ENCODE data around the gene RPS6KA2.
A peak's percentile ranks its signal among the peaks of the same experiment; 100 is the strongest.

Gene RPS6KA2

GRCh38 chr6:166627033-166627874, at the start of gene RPS6KA2:
RPS6KA2 (minus strand) TSS chr6:166627251; CDS start chr6:166627019, 232 bp downstream.
- peak; percentile 100 for DNase-seq (ENCODE audit: low read depth)

GRCh38 chr6:166676270-166676860, 49.3 kb upstream of the RPS6KA2 start:
- no peak for DNase-seq (ENCODE audit: low read depth)

- no peak for DNase-seq (ENCODE audit: low read depth)
Measured at GRCh38 chr6:166675736-166676135, 48.7 kb upstream of the RPS6KA2 start.

- no peak for DNase-seq (ENCODE audit: low read depth)
Measured at GRCh38 chr6:166673309-166673708, 46.3 kb upstream of the RPS6KA2 start.

GRCh38 chr6:166672624-166673206, 45.7 kb upstream of the RPS6KA2 start:
- no peak for DNase-seq (ENCODE audit: low read depth)

GRCh38 chr6:166672146-166672545, 45.1 kb upstream of the RPS6KA2 start:
- no peak for DNase-seq (ENCODE audit: low read depth)

- DNase-seq (ENCODE audit: low read depth) = no peak
Measured at GRCh38 chr6:166671434-166672081, 44.5 kb upstream of the RPS6KA2 start.

GRCh38 chr6:166670894-166671293, 43.8 kb upstream of the RPS6KA2 start:
- DNase-seq (ENCODE audit: low read depth) = no peak

- no peak for DNase-seq (ENCODE audit: low read depth)
Measured at GRCh38 chr6:166670013-166670412, 43.0 kb upstream of the RPS6KA2 start.

- no peak for DNase-seq (ENCODE audit: low read depth)
Measured at GRCh38 chr6:166667796-166668610, 41.0 kb upstream of the RPS6KA2 start.

GRCh38 chr6:166664135-166664534, 37.1 kb upstream of the RPS6KA2 start:
- DNase-seq (ENCODE audit: low read depth) = no peak

GRCh38 chr6:166663568-166663967, 36.5 kb upstream of the RPS6KA2 start:
- DNase-seq (ENCODE audit: low read depth) = no peak

- no peak for DNase-seq (ENCODE audit: low read depth)
Measured at GRCh38 chr6:166662690-166663089, 35.6 kb upstream of the RPS6KA2 start.

- no peak for DNase-seq (ENCODE audit: low read depth)
Measured at GRCh38 chr6:166661327-166662085, 34.5 kb upstream of the RPS6KA2 start.

- DNase-seq (ENCODE audit: low read depth) = no peak
Measured at GRCh38 chr6:166660157-166660688, 33.2 kb upstream of the RPS6KA2 start.

- no peak for DNase-seq (ENCODE audit: low read depth)
Measured at GRCh38 chr6:166659581-166659980, 32.5 kb upstream of the RPS6KA2 start.

GRCh38 chr6:166658792-166659150, 31.7 kb upstream of the RPS6KA2 start:
- DNase-seq (ENCODE audit: low read depth) = no peak

- no peak for DNase-seq (ENCODE audit: low read depth)
Measured at GRCh38 chr6:166658115-166658791, 31.2 kb upstream of the RPS6KA2 start.

- DNase-seq (ENCODE audit: low read depth) = no peak
Measured at GRCh38 chr6:166657531-166657930, 30.5 kb upstream of the RPS6KA2 start.

Data from stimulated activated CD8-positive, alpha-beta memory T cell treated with anti-CD3 and anti-CD28 coated beads, Interleukin-12 subunit alpha, Interleukin-12 subunit beta, amount 100 ng/mL, for 1 hour (primary cell).